ENCODE results near the gene ZNF487.

DNA sequence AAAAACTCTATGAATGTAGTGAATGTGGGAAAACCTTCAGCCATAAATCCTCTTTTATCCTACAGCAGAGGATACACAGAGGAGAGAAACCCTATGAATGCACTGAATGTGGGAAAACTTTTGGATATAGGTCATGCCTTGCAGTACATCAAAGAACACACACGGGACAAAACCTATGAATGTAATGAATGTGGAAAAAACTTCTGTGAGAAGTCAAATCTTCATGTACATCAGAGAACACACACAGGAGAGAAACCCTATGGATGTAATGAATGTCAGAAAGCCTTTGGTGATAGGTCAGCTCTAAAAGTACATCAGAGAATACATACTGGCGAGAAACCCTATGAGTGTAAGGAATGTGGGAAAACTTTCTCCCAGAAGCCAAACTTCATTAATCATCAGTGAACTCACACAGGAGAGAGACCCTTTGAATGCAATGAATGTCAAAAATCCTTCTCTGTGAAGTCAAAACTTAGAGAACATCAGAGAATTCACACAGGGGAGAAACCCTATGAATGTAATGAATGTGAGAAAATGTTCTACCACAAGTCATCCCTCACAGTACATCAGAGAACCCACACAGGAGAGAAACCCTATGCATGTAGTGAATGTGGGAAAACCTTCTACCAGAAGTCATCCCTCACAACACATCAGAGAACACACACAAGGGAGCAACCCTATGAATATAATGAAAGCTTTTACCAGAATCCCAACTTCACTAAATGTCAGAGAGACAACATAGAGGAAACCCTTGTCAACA is 45.6 kb downstream of the ZNF487 start:
- TF ChIP-seq RAD21 (IDR thresholded peaks at IDR 0.05; ENCODE audit: low read length), result no peak
- no peak for TF ChIP-seq POLR2A (IDR thresholded peaks at IDR 0.05; ENCODE audit: low read depth, low read length)
- TF ChIP-seq, protein P1, sequence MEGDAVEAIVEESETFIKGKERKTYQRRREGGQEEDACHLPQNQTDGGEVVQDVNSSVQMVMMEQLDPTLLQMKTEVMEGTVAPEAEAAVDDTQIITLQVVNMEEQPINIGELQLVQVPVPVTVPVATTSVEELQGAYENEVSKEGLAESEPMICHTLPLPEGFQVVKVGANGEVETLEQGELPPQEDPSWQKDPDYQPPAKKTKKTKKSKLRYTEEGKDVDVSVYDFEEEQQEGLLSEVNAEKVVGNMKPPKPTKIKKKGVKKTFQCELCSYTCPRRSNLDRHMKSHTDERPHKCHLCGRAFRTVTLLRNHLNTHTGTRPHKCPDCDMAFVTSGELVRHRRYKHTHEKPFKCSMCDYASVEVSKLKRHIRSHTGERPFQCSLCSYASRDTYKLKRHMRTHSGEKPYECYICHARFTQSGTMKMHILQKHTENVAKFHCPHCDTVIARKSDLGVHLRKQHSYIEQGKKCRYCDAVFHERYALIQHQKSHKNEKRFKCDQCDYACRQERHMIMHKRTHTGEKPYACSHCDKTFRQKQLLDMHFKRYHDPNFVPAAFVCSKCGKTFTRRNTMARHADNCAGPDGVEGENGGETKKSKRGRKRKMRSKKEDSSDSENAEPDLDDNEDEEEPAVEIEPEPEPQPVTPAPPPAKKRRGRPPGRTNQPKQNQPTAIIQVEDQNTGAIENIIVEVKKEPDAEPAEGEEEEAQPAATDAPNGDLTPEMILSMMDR (conservative IDR thresholded peaks at IDR 0.05; ENCODE audit: low read depth, low read length), result no peak
- no peak for TF ChIP-seq CEBPB (IDR thresholded peaks at IDR 0.05; ENCODE audit: low read depth, low read length)
- no peak for TF ChIP-seq SMC3 (IDR thresholded peaks at IDR 0.05; ENCODE audit: low read depth, low read length)
- TF ChIP-seq FOS (IDR thresholded peaks at IDR 0.05; ENCODE audit: low read depth, low read length), result no peak
- no peak for TF ChIP-seq CHD1 (IDR thresholded peaks at IDR 0.05; ENCODE audit: low read depth, low read length)

Measured in IMR-90 (cell line).